Measurements from ENCODE around the gene EGLN3.
"Not testable (repeated sequence)": the region's sequence is repeated elsewhere in the genome, so short reads cannot be mapped to it uniquely, and the experiment has no call there.

DNA sequence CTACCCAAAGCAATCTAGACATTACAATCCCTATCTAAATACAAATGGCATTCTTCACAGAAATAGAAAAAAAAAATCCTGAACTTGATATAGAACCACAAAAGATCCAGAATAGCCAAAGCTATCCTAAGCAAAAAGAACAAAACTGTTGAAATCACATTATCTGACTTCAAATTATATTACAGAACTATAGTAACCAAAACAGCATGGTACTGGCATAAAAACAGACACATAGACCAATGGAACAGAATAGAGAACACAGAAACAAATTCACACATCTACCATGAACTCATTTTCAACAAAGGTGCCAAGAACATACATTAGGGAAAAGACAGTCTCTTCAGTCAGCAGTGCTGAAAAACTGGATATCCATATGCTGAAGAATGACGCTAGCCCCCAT lies 19.0 kb upstream of the EGLN3 start:
- TF ChIP-seq, protein P1, sequence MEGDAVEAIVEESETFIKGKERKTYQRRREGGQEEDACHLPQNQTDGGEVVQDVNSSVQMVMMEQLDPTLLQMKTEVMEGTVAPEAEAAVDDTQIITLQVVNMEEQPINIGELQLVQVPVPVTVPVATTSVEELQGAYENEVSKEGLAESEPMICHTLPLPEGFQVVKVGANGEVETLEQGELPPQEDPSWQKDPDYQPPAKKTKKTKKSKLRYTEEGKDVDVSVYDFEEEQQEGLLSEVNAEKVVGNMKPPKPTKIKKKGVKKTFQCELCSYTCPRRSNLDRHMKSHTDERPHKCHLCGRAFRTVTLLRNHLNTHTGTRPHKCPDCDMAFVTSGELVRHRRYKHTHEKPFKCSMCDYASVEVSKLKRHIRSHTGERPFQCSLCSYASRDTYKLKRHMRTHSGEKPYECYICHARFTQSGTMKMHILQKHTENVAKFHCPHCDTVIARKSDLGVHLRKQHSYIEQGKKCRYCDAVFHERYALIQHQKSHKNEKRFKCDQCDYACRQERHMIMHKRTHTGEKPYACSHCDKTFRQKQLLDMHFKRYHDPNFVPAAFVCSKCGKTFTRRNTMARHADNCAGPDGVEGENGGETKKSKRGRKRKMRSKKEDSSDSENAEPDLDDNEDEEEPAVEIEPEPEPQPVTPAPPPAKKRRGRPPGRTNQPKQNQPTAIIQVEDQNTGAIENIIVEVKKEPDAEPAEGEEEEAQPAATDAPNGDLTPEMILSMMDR (IDR thresholded peaks at IDR 0.05; ENCODE audit: low read depth, low read length, poor library complexity, severe bottlenecking) = not testable (repeated sequence)
- not testable (repeated sequence) for TF ChIP-seq EZH2phosphoT487 (IDR thresholded peaks at IDR 0.05; ENCODE audit: borderline replicate concordance, low read length)

Data from DOHH2 (cell line).